HG03135 (cell line): ENCODE measurements around the gene ATXN1.
A peak's percentile ranks its signal among the peaks of the same experiment; 100 is the strongest.

Experiments used
- ATAC-seq: cut with Tn5 transposase; IDR thresholded peaks from one replicate; pipeline ENCODE4 v1.9.1; 2021; ENCODE audit warnings: mild to moderate bottlenecking, moderate library complexity; ENCODE audit not compliant: unreplicated experiment

Gene ATXN1

GRCh38 chr6:16683641-16684194 is 77.5 kb downstream of the ATXN1 start:
- ATAC-seq = no peak

GRCh38 chr6:16681260-16681873 is 79.9 kb downstream of the ATXN1 start:
- no peak for ATAC-seq

GRCh38 chr6:16679050-16679449 is 82.2 kb downstream of the ATXN1 start:
- ATAC-seq = no peak

GRCh38 chr6:16677458-16677857 is 83.8 kb downstream of the ATXN1 start:
- no peak for ATAC-seq

GRCh38 chr6:16676978-16677377 is 84.3 kb downstream of the ATXN1 start:
- no peak for ATAC-seq

- ATAC-seq = no peak
Observed at GRCh38 chr6:16676376-16676775, 84.9 kb downstream of the ATXN1 start.

GRCh38 chr6:16674801-16675392 is 86.4 kb downstream of the ATXN1 start:
- ATAC-seq = no peak

- no peak for ATAC-seq
Observed at GRCh38 chr6:16673011-16673797, 88.1 kb downstream of the ATXN1 start.

GRCh38 chr6:16671302-16672289 is 89.7 kb downstream of the ATXN1 start:
- ATAC-seq = no peak

- ATAC-seq = no peak
Observed at GRCh38 chr6:16670617-16671051, 90.6 kb downstream of the ATXN1 start.

GRCh38 chr6:16670183-16670582 is 91.1 kb downstream of the ATXN1 start:
- ATAC-seq = peak; percentile 72

- no peak for ATAC-seq
Observed at GRCh38 chr6:16669227-16669626, 92.0 kb downstream of the ATXN1 start.

- no peak for ATAC-seq
Observed at GRCh38 chr6:16667509-16667908, 93.8 kb downstream of the ATXN1 start.

- ATAC-seq = no peak
Observed at GRCh38 chr6:16665992-16666391, 95.3 kb downstream of the ATXN1 start.

GRCh38 chr6:16665182-16665581 is 96.1 kb downstream of the ATXN1 start:
- ATAC-seq = no peak

- ATAC-seq = no peak
Observed at GRCh38 chr6:16663901-16664300, 97.4 kb downstream of the ATXN1 start.

- ATAC-seq = no peak
Observed at GRCh38 chr6:16660157-16660497, 101.1 kb downstream of the ATXN1 start.

GRCh38 chr6:16659466-16660156 is 101.6 kb downstream of the ATXN1 start:
- ATAC-seq = no peak

- no peak for ATAC-seq
Observed at GRCh38 chr6:16658348-16659034, 102.8 kb downstream of the ATXN1 start.

- no peak for ATAC-seq
Observed at GRCh38 chr6:16657768-16658167, 103.5 kb downstream of the ATXN1 start.
